GM19023 (cell line): Measurements from ENCODE around the gene SLC17A9.

ENCODE experiments used
- ATAC-seq: cut with Tn5 transposase; IDR thresholded peaks from one replicate; pipeline ENCODE4 v1.9.1; 2021; ENCODE audit warnings: mild to moderate bottlenecking, moderate library complexity; ENCODE audit not compliant: unreplicated experiment

The SLC17A9 gene

DNA sequence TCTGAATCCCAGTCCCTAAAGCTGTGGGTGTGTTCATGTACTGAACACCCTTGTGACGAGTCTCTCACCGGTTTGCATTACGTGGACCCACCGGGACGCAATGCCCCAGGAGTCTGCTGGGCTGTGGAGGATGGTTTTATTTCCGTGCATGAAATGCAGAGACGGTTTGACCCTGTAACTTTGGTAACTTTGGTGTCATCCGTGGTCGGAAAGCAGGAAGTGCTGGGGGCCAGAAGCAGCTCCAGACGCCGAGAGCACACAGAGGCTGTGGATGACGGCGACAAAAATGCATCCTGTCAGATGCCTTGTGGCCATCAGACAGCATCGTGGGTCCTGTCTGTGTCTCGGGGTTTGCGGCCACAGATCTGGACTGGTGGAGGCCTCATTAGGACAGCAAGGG, 47.1 kb downstream of the SLC17A9 start:
- ATAC-seq: no peak

DNA sequence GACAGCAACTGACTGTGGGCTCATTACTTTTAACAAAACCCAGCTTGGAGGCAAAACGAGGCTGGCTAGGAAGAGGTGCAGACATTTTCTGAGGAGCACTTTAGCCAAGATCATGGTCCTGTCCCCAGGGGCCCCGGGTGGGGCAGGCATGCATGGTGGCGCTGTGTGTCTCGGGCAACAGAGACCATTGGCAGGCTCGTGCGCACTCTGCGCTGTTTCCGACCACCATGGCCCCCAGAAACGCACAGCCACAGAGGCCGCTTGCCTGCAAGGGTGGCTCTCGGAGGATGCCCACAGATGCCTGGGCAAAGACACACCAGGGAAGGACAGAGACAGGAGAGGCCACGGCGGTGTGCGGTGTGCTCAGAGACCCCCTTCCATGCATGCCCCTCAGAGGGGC, 47.5 kb downstream of the SLC17A9 start:
- ATAC-seq: no peak

DNA sequence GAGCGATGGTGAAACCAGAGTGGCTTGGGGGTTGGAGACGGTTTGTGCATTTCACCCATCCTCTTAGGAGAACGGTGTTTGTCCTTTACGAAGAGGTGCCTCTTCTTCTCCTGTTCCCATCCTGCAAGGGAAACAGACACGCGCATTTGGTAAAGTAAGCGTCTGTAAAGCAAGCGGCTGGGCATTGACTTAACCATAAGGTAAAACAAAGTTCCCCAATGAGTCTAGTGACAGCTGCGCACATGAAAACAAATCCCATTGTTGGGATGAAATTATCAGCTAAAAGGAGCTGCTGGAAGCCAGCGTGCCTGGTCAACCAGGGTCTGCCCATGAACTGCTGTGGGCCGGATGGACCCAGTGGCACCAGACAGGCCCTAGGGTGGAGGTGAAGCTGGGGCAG, 48.4 kb downstream of the SLC17A9 start:
- ATAC-seq: no peak

DNA sequence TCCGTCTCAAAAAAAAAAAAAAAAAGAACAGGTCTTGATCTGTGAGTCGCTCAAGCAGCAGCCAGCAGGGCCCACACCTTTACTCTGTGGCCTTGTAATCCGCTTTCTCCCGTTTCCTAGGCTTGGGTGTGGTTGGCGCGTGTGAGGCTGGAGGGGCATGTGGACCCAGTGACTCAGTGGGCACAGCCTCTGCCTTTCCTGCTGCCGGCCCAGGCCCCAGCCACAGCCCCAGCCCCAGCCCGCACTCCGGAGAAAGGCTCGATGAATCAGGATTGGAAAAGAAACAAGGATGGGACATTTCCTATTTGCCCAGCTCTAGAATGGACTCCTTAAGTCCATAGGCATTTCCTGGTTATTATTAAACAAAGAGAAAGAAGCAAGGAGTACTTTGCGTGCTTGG, 50.0 kb downstream of the SLC17A9 start:
- no peak for ATAC-seq

DNA sequence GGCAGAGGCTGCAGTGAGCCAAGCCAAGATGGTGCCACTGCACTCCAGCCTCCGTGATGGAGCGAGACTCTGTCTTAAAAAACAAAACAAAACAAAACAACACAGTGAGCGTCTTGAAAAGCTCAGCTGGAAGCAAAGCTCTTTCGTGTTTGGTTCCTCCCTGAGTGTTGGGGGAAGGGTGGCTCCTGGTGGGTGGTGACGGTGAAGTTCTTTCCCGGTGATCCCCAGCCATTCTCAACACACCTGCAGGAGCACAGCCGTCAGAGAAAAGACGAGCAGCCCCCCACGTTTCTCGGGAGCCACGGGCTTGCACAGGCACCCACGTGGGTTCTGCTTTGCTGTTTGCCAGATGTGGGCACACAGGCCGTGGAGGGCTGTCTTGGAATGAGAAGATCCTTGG, 51.0 kb downstream of the SLC17A9 start:
- no peak for ATAC-seq

DNA sequence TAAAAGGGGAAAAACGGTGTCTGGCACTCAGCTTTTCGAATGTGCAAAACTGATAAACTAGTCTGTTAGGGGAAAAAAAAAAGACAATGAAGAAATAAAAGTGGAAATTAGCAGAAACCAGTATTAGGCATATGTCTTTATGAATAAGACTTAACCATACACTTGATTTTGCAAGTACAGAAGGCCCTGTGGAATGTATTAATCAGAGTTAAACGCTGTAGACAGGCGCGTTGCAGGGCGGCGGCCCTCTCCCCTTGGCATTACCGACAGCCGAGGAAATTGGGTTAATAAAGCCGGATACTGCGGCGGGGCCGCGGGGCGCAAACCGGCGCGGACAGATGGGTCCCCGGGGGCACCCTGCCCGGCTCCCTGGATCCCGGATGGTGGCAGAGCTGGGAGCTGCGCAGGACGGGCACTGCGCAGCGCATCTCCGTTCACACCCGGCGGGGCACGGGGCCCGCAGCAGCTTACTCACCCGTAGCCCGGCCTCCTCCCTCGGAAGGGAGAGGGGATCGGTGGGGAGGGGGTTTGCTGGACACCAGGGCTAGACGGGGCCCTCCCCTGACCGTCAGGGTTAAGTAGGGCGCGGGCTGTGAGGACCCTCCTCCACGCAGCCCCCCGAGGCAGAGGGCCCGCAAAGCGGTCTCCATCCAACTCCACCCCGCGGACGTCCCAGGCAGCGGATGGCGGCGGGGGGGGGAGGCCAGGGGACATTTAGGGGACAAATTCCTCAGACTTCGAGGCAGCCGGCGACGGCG, 52.3 kb downstream of the SLC17A9 start:
- no peak for ATAC-seq

DNA sequence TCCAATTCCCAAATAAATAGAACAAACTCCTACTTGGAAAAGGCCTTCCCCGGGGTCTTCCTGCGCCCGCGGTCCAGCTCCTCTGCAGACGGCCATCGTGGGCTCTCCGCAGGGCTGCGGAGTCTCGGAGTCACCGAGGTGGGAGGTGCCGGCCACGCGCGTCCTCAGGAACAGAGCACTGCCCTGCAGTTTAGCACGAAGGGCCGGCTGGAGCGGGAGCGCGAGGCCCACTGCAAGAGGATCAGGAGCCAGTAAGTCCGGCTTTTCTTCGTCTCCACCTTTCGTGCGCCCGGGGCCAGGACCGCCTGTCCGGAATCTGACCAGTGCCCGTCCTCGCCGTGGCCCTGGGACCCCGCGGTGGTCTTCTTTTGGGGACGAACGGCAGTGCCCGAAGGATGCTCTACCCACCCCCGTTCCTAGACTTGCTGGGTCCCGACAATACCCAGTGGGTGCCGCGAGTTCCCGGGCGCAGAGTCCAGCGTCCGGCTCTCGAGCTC, 52.9 kb downstream of the SLC17A9 start:
- ATAC-seq: no peak

DNA sequence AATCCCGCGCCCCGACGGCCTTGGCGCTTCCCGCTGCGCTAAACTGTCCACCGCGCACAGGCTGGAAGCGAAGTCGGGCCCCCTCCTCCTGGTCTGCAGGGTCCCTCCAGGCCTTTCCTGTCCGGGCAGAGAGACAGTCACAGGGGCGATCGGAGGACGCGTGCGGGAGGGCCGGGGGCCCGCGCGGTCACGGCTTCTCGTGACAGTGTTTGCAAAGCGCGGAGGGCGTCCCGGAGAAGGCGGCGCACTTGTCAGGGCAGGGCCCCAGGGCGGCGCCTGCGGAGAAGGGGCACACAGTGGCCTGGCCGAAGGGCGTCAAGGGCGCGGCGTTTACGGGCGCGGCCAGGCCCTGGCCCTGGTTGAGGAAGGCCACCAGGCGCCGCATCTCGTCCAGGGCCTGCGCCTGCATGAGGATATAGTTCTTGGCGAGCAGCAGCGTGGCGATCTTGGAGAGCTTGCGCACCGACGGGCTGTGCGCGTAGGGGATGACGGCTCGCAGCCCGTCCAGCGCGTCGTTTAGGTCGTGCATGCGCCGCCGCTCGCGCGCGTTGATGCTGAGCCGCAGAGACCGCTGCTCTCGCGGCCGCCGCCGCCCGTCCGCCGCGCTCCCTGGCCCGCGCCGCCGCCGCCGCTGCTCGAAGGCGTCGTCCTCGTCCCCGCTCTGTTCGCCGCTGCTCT, 53.5 kb downstream of the SLC17A9 start:
- ATAC-seq: no peak

DNA sequence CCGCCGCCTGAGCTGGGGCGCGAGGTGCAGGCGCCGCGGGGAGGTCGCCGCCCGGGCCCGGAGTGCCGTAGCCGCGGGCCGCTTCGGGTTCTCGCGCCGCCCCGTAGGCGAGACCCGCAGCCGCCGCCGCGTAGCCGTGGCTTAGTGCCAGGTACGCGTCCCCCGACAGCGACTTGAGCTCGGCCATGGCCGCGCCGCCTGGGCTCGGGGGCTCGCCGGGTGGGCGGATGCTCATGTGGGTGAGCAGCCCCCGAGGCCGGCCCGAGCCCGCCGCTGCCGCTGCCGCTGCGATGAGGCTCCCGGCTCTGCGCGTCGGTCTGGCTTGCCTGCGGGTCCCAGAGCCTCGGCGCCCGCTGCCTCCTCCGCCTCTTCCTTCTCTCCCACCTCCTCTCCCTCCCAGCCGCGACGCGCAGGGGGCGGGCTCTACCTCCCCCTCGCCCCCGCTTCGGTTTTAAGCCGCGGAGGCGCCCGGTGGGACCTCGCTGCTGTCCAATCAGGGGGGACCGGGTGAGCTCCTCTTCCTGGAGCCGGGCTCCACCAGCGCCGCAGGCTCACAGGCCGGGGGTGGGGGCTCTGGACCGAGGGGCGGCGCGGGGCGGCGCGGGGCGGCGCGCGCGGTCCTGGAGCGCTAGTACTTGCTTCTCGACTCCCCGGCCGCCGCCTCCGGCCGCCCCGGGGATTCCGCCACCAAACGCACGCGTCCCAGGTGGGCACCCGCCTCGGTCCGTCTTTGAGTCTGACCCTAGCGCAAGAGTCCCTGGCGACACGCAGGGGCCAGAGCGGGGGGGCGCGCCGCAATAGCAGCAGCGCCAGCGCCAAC, 54.2 kb downstream of the SLC17A9 start, which contains the start of gene BHLHE23:
BHLHE23 (minus strand) TSS at position 425 of the 820 bp plus-strand sequence; CDS start at position 235, 190 bp downstream.
- ATAC-seq: no peak

DNA sequence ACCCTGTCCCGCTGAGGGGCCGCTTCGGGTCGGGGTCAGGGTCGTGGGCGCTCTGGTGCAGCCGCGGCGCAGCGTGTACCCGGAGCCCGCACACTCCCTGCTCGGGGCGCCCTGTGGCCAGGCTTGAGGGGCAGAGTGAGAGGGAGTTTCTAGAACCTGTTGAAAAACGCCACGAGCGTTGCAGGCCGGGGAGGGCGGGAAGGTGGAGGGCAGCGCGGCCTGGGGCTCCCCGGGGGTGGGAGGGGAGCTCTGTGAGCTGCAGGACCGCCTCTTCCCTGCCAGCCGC, 54.8 kb downstream of the SLC17A9 start:
- no peak for ATAC-seq

DNA sequence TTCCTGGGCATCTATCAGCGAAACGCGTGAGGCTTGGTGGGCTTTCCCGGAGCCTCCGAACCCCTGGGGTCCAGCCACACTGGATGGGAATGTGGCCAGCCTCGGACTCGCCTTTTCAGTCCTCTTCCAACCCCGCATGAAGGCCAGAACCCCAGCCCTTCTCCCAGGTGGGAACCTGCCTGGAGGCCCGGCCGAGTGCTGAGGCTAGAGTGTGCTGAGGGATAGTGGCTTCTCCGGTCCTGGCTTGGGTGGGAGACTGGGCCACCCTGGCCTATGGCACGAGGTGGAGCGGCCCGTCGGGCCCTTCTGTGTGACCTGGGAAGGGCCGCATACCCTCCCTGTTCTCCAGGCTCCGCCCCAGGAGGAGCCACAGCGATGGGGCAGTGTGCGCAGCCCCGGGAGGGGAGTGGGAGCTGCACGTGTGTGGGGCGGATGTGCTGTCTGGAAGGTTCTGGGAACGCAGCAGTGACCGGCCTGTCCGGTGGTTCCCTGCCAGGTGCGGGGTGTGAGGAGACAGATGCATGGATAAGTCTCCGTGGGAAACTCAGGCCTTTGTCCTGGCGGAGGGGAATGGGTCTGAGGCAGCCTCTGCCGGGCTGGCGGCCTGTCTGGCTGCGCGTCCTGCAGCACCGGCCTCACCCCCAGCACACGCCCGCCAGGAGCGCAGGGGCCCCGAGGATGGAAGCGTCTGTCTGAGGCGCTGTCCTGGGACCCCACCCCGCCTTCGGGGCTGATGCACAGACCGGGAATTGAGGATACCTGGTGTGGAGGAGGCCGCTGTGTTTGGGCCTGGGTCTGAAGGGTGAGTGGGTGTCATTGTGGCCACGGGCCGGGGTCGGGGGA, 55.4 kb downstream of the SLC17A9 start:
- no peak for ATAC-seq

DNA sequence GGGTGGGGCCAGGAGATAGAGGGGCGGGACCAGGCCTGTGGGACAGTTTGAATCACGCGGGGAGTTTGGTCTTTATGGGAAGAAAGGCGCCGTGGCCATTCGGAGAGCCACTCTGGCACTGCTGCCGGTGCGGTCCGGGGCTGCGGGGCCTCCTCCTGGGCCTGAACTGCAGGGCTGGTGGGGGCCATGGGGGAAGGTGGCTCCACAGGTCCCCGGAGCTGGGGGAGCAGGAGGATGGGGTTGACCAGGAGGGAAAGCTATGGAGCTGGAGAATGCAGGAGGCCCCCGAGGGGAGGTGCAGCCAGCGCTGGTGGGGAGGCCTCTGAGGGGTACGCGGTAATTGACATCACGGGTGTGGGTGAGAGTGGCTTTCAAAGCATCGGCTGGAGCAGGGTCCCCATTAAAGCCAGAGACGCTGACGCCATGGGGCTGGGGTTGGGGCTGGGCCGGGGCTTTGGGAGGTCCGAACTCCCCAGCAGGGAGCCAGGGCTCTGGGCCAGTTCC, 56.1 kb downstream of the SLC17A9 start:
- ATAC-seq: no peak

DNA sequence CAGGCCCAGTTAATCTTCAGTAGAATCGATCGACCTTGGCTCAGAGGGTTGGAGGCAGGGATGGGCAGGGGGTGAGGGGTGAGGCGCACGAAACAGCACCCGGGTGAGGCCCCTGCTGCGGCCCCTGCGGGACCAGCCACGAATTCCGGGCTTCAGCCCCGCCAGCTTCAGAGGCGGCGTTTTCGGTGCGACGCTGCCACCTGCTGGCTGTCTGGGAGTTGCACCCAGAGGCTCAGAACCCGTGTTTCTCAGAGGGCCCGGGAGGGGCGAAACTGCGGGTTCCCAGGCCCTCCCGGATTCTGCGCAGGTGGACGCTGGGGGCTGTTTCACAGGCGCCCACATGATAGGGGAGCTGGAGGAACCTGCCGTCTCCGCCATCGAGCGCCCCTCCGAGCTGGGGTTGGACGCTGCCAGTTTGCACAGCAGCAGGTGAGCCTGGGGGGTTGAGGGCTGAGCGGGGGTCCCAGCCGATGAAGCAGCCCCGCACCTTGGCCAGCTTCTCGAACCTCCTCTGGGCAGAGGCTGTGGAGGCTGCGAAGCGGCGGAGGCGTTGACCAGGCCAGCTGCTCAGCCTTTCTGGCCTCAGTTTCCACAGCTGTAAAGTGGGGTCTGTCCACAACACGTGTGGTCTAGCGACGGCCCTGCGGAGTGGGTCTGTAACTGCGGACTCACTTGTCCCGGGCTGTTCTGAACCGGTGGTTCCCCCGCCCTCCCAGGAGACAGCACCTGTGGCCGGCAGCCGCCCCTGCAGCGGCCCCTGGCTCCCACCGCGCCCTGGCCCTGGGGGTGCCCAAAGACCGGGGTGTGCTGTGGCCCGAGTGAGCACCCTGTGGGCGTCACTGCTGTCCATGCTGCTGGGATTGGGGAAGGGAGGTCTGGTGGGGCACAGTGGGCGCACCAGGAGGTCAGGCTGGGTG, 56.8 kb downstream of the SLC17A9 start:
- peak; percentile 46 for ATAC-seq

DNA sequence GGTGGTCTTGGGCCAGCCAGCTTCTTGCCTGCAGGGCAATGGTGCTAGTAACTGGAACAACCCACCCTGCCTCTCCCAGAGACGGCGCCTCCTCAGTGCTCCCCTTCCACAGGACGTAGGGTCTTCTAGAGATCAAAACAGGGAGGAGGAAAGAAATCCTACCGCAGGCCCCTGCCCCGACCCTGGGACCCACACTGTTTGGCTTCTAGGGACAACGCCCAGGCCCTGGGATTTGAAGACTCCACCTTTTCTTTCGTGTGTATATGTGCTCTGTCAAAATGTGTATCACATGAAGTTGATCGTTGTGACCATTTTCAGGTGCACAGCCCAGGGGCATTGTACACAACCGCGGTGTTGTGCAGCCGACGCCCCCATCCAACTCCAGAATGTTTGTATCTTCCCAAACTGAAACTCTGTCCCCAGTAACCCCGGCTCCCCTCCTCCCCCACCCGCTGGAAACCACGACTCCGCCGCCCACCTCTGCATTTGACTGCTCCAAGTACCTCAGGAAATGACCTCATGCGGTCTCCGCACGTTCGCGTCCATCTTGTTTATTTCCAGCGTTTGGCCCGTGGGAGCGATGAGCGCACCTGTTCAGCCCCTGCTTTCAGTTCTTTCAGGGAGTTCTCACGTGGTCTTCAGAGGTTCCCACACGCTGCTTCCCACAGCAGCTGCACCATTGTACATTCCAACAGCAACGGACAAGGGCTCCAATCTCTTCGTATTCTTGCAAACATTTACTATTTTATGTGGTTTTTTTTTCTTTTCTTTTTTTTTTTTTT, 57.7 kb downstream of the SLC17A9 start:
- ATAC-seq: peak; percentile 53

DNA sequence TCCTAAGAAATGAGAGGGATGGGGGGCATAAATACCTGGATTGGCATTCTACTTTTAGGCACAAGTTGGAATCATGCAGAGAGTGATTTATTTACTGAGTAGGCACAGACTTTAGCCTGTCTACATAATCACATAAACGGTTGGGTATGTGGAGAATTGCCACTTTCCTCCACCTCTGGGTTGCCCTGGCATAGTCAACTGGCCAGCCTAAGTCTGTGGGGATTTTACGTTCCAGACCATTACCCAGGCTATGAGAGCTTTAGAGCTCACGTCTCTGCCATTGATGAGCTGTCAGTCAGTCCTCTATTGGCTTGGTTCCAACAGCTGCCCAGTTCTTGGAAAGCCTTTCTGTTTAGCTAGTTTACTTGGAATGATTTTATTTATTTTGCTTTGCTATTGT, 59.3 kb downstream of the SLC17A9 start:
- ATAC-seq: no peak

DNA sequence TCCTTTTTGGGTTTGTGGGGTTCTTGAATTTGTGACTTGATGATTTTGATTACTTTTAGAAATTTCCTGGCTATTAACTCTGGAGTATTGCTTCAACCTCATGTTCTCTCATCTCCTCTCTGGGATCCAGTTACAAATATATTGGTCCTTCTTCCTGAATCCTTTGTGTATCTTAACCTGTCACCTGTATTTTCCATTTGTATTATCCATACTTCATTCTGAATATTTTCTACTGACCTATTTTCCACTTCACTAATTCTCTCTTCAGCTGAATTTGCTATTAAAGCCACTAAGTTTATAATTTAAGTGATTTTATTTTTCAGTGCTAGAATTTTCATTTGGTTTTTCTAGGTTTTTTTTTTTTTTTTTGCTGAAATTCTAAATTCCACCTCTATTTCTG, 60.7 kb downstream of the SLC17A9 start:
- no peak for ATAC-seq

DNA sequence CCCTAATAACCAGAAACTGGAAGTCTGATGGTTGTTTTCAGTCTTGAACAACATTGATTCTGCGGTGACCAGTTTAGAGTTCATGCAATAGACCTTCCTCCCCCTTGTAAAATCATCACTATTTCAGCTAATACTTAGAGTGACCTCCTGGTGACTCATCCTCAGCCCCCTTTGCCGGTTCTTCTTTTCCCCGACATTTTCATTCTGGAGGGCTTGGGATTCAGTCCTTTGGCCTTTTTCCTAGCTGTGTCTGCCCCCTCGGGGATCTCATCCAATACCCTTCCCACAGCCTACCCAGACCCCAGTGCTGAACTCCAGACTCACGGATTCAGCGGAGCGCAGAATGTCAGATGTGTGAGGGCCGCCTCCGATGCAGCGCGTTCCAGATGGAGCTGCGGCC, 61.8 kb downstream of the SLC17A9 start:
- ATAC-seq: no peak

DNA sequence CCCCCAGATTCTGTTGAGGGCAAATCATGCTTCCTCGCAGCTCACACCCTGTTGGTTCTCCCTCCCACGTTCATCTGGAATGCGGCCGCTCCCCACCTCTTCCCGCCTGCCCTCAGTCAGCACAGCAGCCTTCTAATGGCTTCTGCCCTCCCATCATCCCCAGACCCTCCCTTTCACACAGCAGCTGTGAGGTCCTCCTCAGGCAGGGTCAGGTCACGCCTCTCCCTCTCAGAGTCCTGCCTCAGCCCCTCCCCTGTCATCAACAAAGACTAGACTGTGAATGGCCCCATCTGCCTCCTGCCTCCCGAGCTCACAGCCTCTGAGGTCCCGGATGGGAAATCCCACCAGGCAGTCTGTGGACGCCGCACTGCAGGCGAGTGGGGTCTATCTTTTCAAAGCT, 62.2 kb downstream of the SLC17A9 start:
- ATAC-seq: no peak

DNA sequence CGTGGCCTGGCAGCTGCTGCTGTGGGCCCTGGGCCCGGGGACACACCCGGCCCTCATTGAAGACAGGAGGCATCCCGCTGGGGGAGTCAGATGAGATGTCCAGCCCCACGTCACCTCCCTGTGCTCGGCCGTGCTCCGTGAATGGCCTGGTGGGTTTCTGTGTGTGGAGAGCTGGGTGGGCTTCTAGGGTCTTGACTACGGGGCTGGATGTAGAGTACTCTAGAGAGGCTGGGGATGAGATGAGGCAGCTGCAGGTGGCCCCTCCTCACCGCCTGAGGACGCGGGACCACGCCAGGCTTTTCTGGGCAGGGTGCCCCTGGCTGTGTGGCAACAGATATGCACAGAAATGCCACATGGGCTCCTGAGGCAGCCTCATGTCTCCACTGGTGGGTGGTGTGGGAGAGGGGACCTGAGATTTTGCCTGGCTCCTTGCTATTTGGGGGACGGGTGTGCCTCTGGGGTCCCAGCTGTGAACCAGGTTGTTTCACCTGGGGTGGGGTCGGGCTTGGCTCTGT, 62.7 kb downstream of the SLC17A9 start:
- ATAC-seq: no peak
